ENCODE data around the gene SEZ6. TPM values are rescaled to one million over a fixed set of nuclear protein-coding genes. Genes with fewer than 3 reads are reported as not detected.

Gene SEZ6
- total RNA-seq, 2 donors from 2014 or later, result 0.20 TPM; not detected in 1

DNA sequence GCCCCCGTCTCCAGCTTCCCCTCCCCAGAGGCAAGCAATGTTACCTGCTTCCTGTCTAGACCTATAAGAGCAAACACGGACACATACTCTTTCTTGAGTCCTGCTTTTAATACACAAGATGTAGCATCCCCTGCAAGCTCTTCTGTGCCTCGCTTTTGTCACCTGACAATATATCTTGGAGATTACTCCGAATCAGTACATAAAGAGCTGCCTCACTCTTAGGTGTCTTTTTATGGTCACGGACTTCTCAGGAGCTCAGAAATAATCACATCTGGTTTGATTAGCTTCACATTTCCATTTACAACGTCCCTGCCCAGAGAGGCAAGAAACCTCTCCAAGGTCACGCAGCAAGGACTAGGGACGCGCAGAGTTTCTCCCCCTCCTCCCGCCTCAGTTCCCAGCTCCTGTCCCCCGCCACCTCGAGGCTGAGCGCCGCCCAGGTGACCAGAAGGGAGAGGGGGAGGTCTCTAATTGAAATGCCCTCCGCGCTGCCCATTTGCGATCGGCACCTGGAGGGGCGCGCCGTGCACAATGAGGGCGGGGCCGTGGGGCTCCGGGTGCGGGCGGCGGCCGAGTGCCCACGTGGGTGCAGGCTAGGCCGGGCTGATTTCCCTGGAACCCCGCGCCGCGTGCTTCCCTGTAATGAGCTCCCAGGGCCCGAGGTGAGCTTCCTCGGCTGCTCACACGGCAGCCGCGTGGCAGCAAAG, 13.8 kb upstream of the SEZ6 start:
- peak overlapping the region; percentile 32 for H3K27ac Mint-ChIP-seq
- Histone ChIP-seq H3K27ac (ENCODE audit: low read depth, low read length) (no peak overlapping the region), H3K9ac (ENCODE audit: extremely low read depth, low read length, poor library complexity, severe bottlenecking) (no peak overlapping the region), H3K27me3 (ENCODE audit: control insufficient read depth, insufficient read depth, low read length, poor library complexity, severe bottlenecking) (peaks cover 8% of the 10 kb centered on the region), H3K36me3 (ENCODE audit: control insufficient read depth, insufficient read depth, low read length) (no peaks in the 10 kb centered on the region), H3K9me3 (ENCODE audit: control insufficient read depth, low read length) (no peaks in the 10 kb centered on the region), H3K4me3 (ENCODE audit: low read length) (no peak overlapping the region), H3K4me1 (ENCODE audit: control insufficient read depth, insufficient read depth, low read length) (peaks cover 23% of the 10 kb centered on the region)
- peaks cover 31% of the 10 kb centered on the region for H3K4me1 Mint-ChIP-seq
- peak; percentile 88 for DNase-seq
- no peaks in the 10 kb centered on the region for H3K36me3 Mint-ChIP-seq (ENCODE audit: low read depth)
- TF ChIP-seq CTCF (conservative IDR thresholded peaks at IDR 0.05), result no peak
- 39 to 65% methylated on average over 17 to 39 of the region's 39 CpGs for WGBS, 2 experiments (ENCODE audit: insufficient coverage in 1 of 2, insufficient read length in 1 of 2)
- peak overlapping the region; percentile 45 for H3K4me3 Mint-ChIP-seq
- peaks cover 35% of the 10 kb centered on the region for H3K27me3 Mint-ChIP-seq (ENCODE audit: insufficient read depth)
- no peaks in the 10 kb centered on the region for H3K9me3 Mint-ChIP-seq

- H3K27ac Mint-ChIP-seq, result no peak overlapping the region
- 63 to 71% methylated on average over 3 to 6 of the region's 6 CpGs for WGBS, 2 experiments (ENCODE audit: insufficient coverage in 1 of 2, insufficient read length in 1 of 2)
- Histone ChIP-seq H3K4me3 (ENCODE audit: low read length) (no peak overlapping the region), H3K36me3 (ENCODE audit: control insufficient read depth, insufficient read depth, low read length) (no peaks in the 10 kb centered on the region), H3K27me3 (ENCODE audit: control insufficient read depth, insufficient read depth, low read length, poor library complexity, severe bottlenecking) (peaks cover 7% of the 10 kb centered on the region), H3K9me3 (ENCODE audit: control insufficient read depth, low read length) (no peaks in the 10 kb centered on the region), H3K27ac (ENCODE audit: low read depth, low read length) (no peak overlapping the region), H3K9ac (ENCODE audit: extremely low read depth, low read length, poor library complexity, severe bottlenecking) (no peak overlapping the region), H3K4me1 (ENCODE audit: control insufficient read depth, insufficient read depth, low read length) (peaks cover 27% of the 10 kb centered on the region)
- peak overlapping the region; percentile 45 for H3K4me3 Mint-ChIP-seq
- no peak for TF ChIP-seq CTCF (conservative IDR thresholded peaks at IDR 0.05)
- peak; percentile 83 for DNase-seq
- no peaks in the 10 kb centered on the region for H3K9me3 Mint-ChIP-seq
- H3K36me3 Mint-ChIP-seq (ENCODE audit: low read depth), result no peaks in the 10 kb centered on the region
- H3K4me1 Mint-ChIP-seq, result peaks cover 35% of the 10 kb centered on the region
- H3K27me3 Mint-ChIP-seq (ENCODE audit: insufficient read depth), result peaks cover 28% of the 10 kb centered on the region
Observed at GRCh38 chr17:29018788-29019474, 13.1 kb upstream of the SEZ6 start.

DNA sequence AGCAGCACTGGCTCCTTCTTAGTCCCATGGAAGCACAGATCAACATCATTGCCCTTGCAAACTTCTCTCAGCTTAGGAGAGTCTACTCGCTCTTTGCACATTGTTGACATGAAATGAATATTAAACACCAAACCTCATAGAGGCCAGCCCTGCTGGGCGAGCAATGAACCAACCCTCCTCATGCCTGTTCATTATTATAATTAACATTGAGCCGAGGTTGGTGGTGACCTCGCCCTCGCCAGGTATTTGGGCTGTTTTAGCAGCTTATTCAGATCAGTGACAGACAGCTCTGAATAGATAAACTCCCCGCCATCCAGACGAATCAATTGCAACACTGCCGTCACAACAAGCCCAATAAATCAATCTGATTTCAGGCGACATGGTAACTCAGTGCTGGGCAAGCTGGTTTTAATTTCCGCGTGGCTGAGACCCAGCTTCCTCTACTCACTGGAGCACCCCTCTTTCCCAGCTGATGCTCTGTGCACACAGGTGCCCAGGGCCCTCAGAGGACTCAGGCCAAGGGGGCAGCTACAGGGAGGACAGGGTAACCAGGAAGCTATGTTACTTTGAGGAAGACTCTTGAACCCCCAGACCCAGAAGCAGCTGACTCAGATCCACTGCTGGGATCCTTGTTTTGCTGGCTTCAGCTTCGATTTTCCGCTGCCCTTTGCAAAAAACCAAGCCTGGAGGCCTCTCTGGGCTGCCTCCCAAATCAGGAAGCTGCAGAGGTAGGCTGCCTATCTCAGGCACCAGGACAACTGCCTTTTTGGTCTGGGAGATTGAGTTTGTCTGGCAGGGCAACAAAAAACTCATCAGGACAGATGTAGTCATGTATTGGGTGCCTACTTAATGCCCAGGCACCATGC, 10.7 kb upstream of the SEZ6 start:
- H3K4me1 ChIP-seq (ENCODE audit: control insufficient read depth, insufficient read depth, low read length), result peaks cover 27% of the 10 kb centered on the region
- DNase-seq, result no peak
- H3K4me3 Mint-ChIP-seq, result no peak overlapping the region
- no peak overlapping the region for H3K9ac ChIP-seq (ENCODE audit: extremely low read depth, low read length, poor library complexity, severe bottlenecking)
- no peak overlapping the region for H3K27ac ChIP-seq (ENCODE audit: low read depth, low read length)
- H3K9me3 ChIP-seq (ENCODE audit: control insufficient read depth, low read length), result no peaks in the 10 kb centered on the region
- no peaks in the 10 kb centered on the region for H3K36me3 ChIP-seq (ENCODE audit: control insufficient read depth, insufficient read depth, low read length)
- 75 to 82% methylated on average over 4 to 13 of the region's 13 CpGs for WGBS, 2 experiments (ENCODE audit: insufficient coverage in 1 of 2, insufficient read length in 1 of 2)
- TF ChIP-seq CTCF (conservative IDR thresholded peaks at IDR 0.05), result no peak
- H3K4me1 Mint-ChIP-seq, result peaks cover 35% of the 10 kb centered on the region
- H3K27ac Mint-ChIP-seq, result no peak overlapping the region
- no peaks in the 10 kb centered on the region for H3K27me3 ChIP-seq (ENCODE audit: control insufficient read depth, insufficient read depth, low read length, poor library complexity, severe bottlenecking)
- H3K36me3 Mint-ChIP-seq (ENCODE audit: low read depth), result no peaks in the 10 kb centered on the region
- no peaks in the 10 kb centered on the region for H3K9me3 Mint-ChIP-seq
- no peak overlapping the region for H3K4me3 ChIP-seq (ENCODE audit: low read length)
- H3K27me3 Mint-ChIP-seq (ENCODE audit: insufficient read depth), result peaks cover 11% of the 10 kb centered on the region

Measured in endodermal cell (in vitro differentiated cells).